OCI-LY7 (cell line): Measurements from ENCODE around the gene ZC3H4.

Experiments
- CTCF ChIP-seq: fragments of 200-600 bp; sonication (generic); conservative IDR thresholded peaks from 2 replicates; pipeline ENCODE4 v1.5.1; 2014; ENCODE audit warnings: mild to moderate bottlenecking, antibody characterized with exemption, low read length, moderate library complexity, mixed read lengths
- EZH2phosphoT487 ChIP-seq: fragments of 200-600 bp; sonication (generic); IDR thresholded peaks from 2 replicates; pipeline ENCODE4 v1.6.1; 2018; ENCODE audit warnings: low read depth, borderline replicate concordance, mild to moderate bottlenecking, mixed run types, antibody characterized with exemption, low read length, moderate library complexity, mixed read lengths

- TF ChIP-seq CTCF (no peak), EZH2phosphoT487 (no peak)
Observed at GRCh38 chr19:47145639-47146486, 32.3 kb upstream of the ZC3H4 start.
